Panc1 (cell line): ENCODE data around the gene TCP10L.

Experiments
- CTCF ChIP-seq: fragments of 450-650 bp; IDR thresholded peaks from 2 replicates; pipeline ENCODE4 v1.5.1; 2017; ENCODE audit warnings: mild to moderate bottlenecking
- POLR2AphosphoS5 ChIP-seq: IDR thresholded peaks from 2 replicates; pipeline ENCODE4 v1.6.1; 2012; ENCODE audit warnings: mild to moderate bottlenecking, low read depth, low read length, moderate library complexity
- REST ChIP-seq, 2 experiments: IDR thresholded peaks; 2 replicates each; pipeline ENCODE4 v1.6.1; 2011 to 2012; ENCODE audit warnings: low read depth in 2 of 2, control low read depth in 1 of 2, low read length in 1 of 2, mild to moderate bottlenecking in 1 of 2, moderate library complexity in 1 of 2; ENCODE audit not compliant: insufficient read depth in 1 of 2

DNA sequence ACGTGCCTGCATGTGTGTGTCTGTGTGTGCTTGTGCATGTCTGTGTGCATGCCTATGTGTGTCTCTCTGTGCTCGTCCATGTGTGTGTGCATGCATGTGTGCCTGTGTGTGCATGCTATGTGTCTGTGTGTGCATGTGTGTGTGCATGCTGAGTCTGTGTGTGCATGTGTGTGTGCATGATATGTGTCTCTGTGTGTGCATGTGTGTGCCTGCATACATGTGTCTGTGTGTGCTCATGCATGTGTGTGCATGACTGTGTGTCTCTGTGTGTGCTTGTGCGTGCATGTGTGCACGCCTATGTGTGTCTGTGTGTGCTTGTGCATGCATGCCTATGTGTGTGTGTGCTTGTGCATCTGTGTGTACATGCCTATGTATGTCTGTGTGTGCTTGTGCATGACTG is 52.3 kb downstream of the TCP10L start:
- TF ChIP-seq CTCF (no peak), REST (IDR thresholded peaks at IDR 0.05; ENCODE audit: insufficient read depth in 1 of 2, low read depth in 2 of 2, low read length in 1 of 2) (no peak), POLR2AphosphoS5 (no peak)
